Vagina (tissue), 2 donors: ENCODE measurements around the gene B3GALNT2.

ENCODE experiments used
- CTCF ChIP-seq, 3 experiments: fragments of 450-650 bp in 2 of 3; fragments of 200-600 bp in 1 of 3; sonication (generic) in 1 of 3; IDR thresholded peaks; one replicate each; pipeline ENCODE4 v1.5.1; 2017 to 2019; ENCODE audit warnings: antibody characterized with exemption in 3 of 3, mild to moderate bottlenecking in 2 of 3, moderate library complexity in 2 of 3
- POLR2A ChIP-seq, 2 donors: fragments of 450-650 bp; IDR thresholded peaks; one replicate each; pipeline ENCODE4 v1.6.1; 2017; ENCODE audit warnings: antibody characterized with exemption in 2 of 2, mild to moderate bottlenecking in 2 of 2, moderate library complexity in 2 of 2

DNA sequence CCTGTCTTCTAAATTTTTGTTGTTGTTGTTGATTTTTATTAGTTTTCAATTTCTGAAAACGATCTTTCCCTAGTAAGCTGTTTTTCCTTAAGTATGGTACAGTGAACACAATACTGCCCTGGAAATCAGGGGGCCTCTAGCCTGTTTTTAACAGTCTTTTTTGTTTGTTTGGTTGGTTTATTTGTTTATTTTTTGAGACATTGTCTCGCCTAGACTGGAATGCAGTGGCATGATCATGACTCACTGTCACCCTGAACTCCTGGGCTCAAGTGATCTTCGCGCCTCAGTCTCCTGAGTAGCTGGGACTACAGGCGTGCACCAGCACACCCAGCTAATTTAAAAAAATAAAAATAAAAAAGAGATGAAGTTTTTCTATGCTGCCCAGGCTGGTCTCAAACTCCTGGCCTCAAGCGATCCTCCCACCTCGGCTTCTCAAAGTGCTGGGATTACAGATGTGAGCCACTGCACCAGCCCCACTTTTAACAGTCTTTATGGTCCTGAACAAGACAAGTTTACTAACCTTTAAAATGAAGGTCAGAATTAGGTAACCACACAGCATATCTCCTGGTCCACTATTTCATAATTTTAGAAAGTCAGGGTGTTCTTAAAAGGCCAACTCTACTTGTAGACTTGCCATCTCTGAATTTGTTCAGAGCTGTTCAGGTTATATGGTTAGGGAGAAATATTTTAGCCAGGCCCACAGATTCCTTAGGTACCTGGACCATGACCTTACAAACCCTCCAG lies 101.6 kb downstream of the B3GALNT2 start:
- TF ChIP-seq CTCF (IDR thresholded peaks at IDR 0.05), result no peak
- no peak for TF ChIP-seq POLR2A (IDR thresholded peaks at IDR 0.05)
